CD14-positive monocyte (primary cell): ENCODE results near the gene NAT9. TPM values are rescaled to one million over a fixed set of nuclear protein-coding genes. Genes with fewer than 3 reads are reported as not detected.

Source experiments
- DNase-seq, 3 donors: peaks; one replicate each; pipeline ENCODE4 v3.0.0-alpha.2; 2011 to 2022
- H2AFZ ChIP-seq: 2 replicates; pipeline ENCODE4 v1.6.0; 2012; ENCODE audit warnings: mild to moderate bottlenecking, low read depth, low read length, inconsistent platforms; ENCODE audit not compliant: insufficient read depth, poor library complexity, severe bottlenecking
- H3K27ac ChIP-seq, 2 donors: 1 replicate in 1 of 2; 2 replicates in 1 of 2; pipeline ENCODE4 v1.5.1; 2012 to 2013; ENCODE audit warnings: low read length in 2 of 2, control low read depth in 1 of 2, inconsistent platforms in 1 of 2, low read depth in 1 of 2, mild to moderate bottlenecking in 1 of 2
- H3K27me3 ChIP-seq, 2 donors: one replicate each; pipeline versions ENCODE4 v1.6.0 to v1.6.1; 2011 to 2013; ENCODE audit warnings: low read length in 2 of 2; ENCODE audit not compliant: control insufficient read depth in 2 of 2, insufficient read depth in 2 of 2
- H3K36me3 ChIP-seq, 2 donors: replicated peaks in 1 of 2; 1 replicate in 1 of 2; 2 replicates in 1 of 2; pipeline versions ENCODE4 v1.5.1 to v1.6.1; 2012 to 2013; ENCODE audit warnings: low read length in 2 of 2, control low read depth in 1 of 2, inconsistent platforms in 1 of 2, mild to moderate bottlenecking in 1 of 2; ENCODE audit not compliant: insufficient read depth in 2 of 2, control insufficient read depth in 1 of 2
- H3K4me1 ChIP-seq, 2 donors: 1 replicate in 1 of 2; 2 replicates in 1 of 2; pipeline versions ENCODE4 v1.5.1 to v1.6.1; 2012 to 2013; ENCODE audit warnings: low read length in 2 of 2, control low read depth in 1 of 2, inconsistent platforms in 1 of 2, mild to moderate bottlenecking in 1 of 2, moderate library complexity in 1 of 2; ENCODE audit not compliant: insufficient read depth in 2 of 2, control insufficient read depth in 1 of 2
- H3K4me2 ChIP-seq: replicated peaks from 2 replicates; pipeline ENCODE3; 2012; ENCODE audit warnings: low read length, moderate library complexity, mild to moderate bottlenecking; ENCODE audit not compliant: poor library complexity, severe bottlenecking; ENCODE audit errors: extremely low read depth
- H3K4me3 ChIP-seq, 3 experiments: fragments of 200-600 bp in 1 of 3; sonication (generic) in 1 of 3; replicated peaks in 1 of 3; 1 replicate in 2 of 3; 2 replicates in 1 of 3; pipeline ENCODE4 v1.5.1; 2011 to 2013; ENCODE audit warnings: low read length in 3 of 3, mild to moderate bottlenecking in 3 of 3, control low read depth in 2 of 3, low read depth in 2 of 3, inconsistent platforms in 1 of 3, moderate library complexity in 1 of 3
- H3K79me2 ChIP-seq: 2 replicates; pipeline ENCODE4 v1.6.0; 2012; ENCODE audit warnings: mild to moderate bottlenecking, control low read depth, inconsistent platforms, low read length, moderate library complexity; ENCODE audit not compliant: insufficient read depth
- H3K9ac ChIP-seq: 2 replicates; pipeline ENCODE4 v1.6.0; 2017; ENCODE audit warnings: low read length, mild to moderate bottlenecking; ENCODE audit not compliant: insufficient read depth, poor library complexity, severe bottlenecking
- H3K9me3 ChIP-seq, 2 donors: replicated peaks in 1 of 2; 1 replicate in 1 of 2; 2 replicates in 1 of 2; pipeline versions ENCODE4 v1.5.1 to v1.6.1; 2012 to 2013; ENCODE audit warnings: low read length in 2 of 2, control low read depth in 1 of 2; ENCODE audit not compliant: control insufficient read depth in 1 of 2, insufficient read depth in 1 of 2
- H4K20me1 ChIP-seq: 2 replicates; pipeline ENCODE4 v1.6.0; 2012; ENCODE audit warnings: mild to moderate bottlenecking, low read length, control low read depth, moderate library complexity; ENCODE audit not compliant: insufficient read depth
- H3K27ac Mint-ChIP-seq, 7 donors: one replicate each; pipeline ENCODE4 v1.8.0; 2020; ENCODE audit warnings: mild to moderate bottlenecking in 7 of 7, mixed read lengths in 7 of 7, moderate library complexity in 6 of 7, inconsistent platforms in 2 of 7
- H3K27me3 Mint-ChIP-seq, 3 donors: one replicate each; pipeline ENCODE4 v1.8.0; 2021 to 2022; ENCODE audit warnings: low read depth in 3 of 3, mild to moderate bottlenecking in 3 of 3, mixed read lengths in 3 of 3, moderate library complexity in 3 of 3, inconsistent platforms in 1 of 3
- H3K36me3 Mint-ChIP-seq, 2 donors: one replicate each; pipeline ENCODE4 v1.8.0; 2020; ENCODE audit warnings: mixed read lengths in 2 of 2, inconsistent platforms in 1 of 2, mild to moderate bottlenecking in 1 of 2
- H3K4me1 Mint-ChIP-seq: one replicate; pipeline ENCODE4 v1.8.0; 2020; ENCODE audit warnings: mild to moderate bottlenecking, mixed read lengths
- H3K4me3 Mint-ChIP-seq, 2 donors: one replicate each; pipeline ENCODE4 v1.8.0; 2020; ENCODE audit warnings: mild to moderate bottlenecking in 2 of 2, mixed read lengths in 2 of 2, moderate library complexity in 1 of 2
- H3K9me3 Mint-ChIP-seq, 7 donors: one replicate each; pipeline ENCODE4 v1.8.0; 2020 to 2022; ENCODE audit warnings: mixed read lengths in 7 of 7, mild to moderate bottlenecking in 6 of 7, moderate library complexity in 6 of 7, inconsistent platforms in 2 of 7
- CTCF ChIP-seq: fragments of 200-600 bp; IDR thresholded peaks from one replicate; pipeline ENCODE4 v1.8.0; 2022; ENCODE audit warnings: antibody characterized with exemption, mild to moderate bottlenecking
- WGBS: methylation state at CpG from one replicate; pipeline ENCODE4 v1.1.5; 2013; ENCODE audit warnings: missing lambda C conversion rate; ENCODE audit not compliant: insufficient coverage; 5-methylcytosine and 5-hydroxymethylcytosine counted together
- intact Hi-C, 2 donors: fragments of 100-400 bp; cut with micrococcal nuclease; formaldehyde crosslinking; loops; one replicate each; pipeline versions ENCODE4 v1.15.0 to v1.15.1; 2023
- polyA plus RNA-seq, 3 donors: library from polyadenylated mRNA; depleted of rRNA in 1 of 3; unstranded in 2 of 3; stranded (reverse) in 1 of 3; fragments of 300-500 nt in 2 of 3; fragments of >200 nt in 1 of 3; fragmentation: Illumina TruSeq in 2 of 3; gene quantifications; 1 replicate in 2 of 3; 2 replicates in 1 of 3; pipeline ENCODE4 v1.2.3, GENCODE V29; 2012 to 2021

NAT9 gene
- polyA plus RNA-seq, 3 donors: 7.1 to 95.6 (median 7.8) TPM

GRCh38 chr17:74748529-74749278, 27.4 kb downstream of the NAT9 start, which contains the start of gene NHERF1:
NHERF1 (plus strand) TSS chr17:74748628; CDS start chr17:74748847, 219 bp downstream.
- Histone ChIP-seq H3K4me3 (peak within 1 kb of the TSS; percentile 91 to 98 (median 97)), H3K4me1 (peaks cover 70 to 86% of the 10 kb centered on the region in 2 donors), H3K79me2 (peaks cover 71% of the 10 kb centered on the region), H3K27me3 (no peaks in the 10 kb centered on the region), H2AFZ (peak within 1 kb of the TSS; percentile 62), H3K4me2 (peak within 1 kb of the TSS; percentile 82), H3K9ac (peak within 1 kb of the TSS; percentile 92), H4K20me1 (peaks cover 52% of the 10 kb centered on the region), H3K36me3 (peaks cover 0 to 10% of the 10 kb centered on the region in 2 donors), H3K9me3 (no peaks in the 10 kb centered on the region), H3K27ac (peak within 1 kb of the TSS; percentile 18 to 87)
- peaks cover 0 to 2% (median 0%) of the 10 kb centered on the region in 7 donors for H3K9me3 Mint-ChIP-seq
- H3K27ac Mint-ChIP-seq: peak within 1 kb of the TSS; percentile 80 to 94 (median 86)
- peaks cover 23 to 27% of the 10 kb centered on the region in 2 donors for H3K36me3 Mint-ChIP-seq
- intact Hi-C loops: loop anchor here (2.0 to 10.0 kb wide), 2 partner anchors 30 to 206 kb away; no protein-coding TSS in a partner anchor
- DNase-seq: peak; percentile 89 to 91 (median 90)
- H3K4me3 Mint-ChIP-seq: peak within 1 kb of the TSS; percentile 99 to 100
- WGBS: under 1% methylated on average over 90 of the region's 90 CpGs
- peaks cover 73% of the 10 kb centered on the region for H3K4me1 Mint-ChIP-seq
- H3K27me3 Mint-ChIP-seq: no peaks in the 10 kb centered on the region
- no peak for TF ChIP-seq CTCF

- Histone ChIP-seq H3K4me1 (peaks cover 75 to 88% of the 10 kb centered on the region in 2 donors), H3K27me3 (no peaks in the 10 kb centered on the region), H2AFZ (no peak overlapping the region), H3K4me2 (peak overlapping the region; percentile 82), H4K20me1 (peaks cover 47% of the 10 kb centered on the region), H3K79me2 (peaks cover 71% of the 10 kb centered on the region), H3K9ac (peak overlapping the region; percentile 92), H3K9me3 (no peaks in the 10 kb centered on the region), H3K27ac (peak overlapping the region; percentile 18 to 64), H3K4me3 (peak overlapping the region; percentile 37 to 98 (median 55)), H3K36me3 (peaks cover 0 to 9% of the 10 kb centered on the region in 2 donors)
- TF ChIP-seq CTCF: no peak
- peaks cover 24 to 27% of the 10 kb centered on the region in 2 donors for H3K36me3 Mint-ChIP-seq
- H3K27me3 Mint-ChIP-seq: no peaks in the 10 kb centered on the region
- peaks cover 74% of the 10 kb centered on the region for H3K4me1 Mint-ChIP-seq
- peaks cover 0 to 2% (median 0%) of the 10 kb centered on the region in 7 donors for H3K9me3 Mint-ChIP-seq
- 0% methylated on average over 34 of the region's 34 CpGs for WGBS
- DNase-seq: no peak
- intact Hi-C loops: loop anchor here (2.0 to 10.0 kb wide), 2 partner anchors 31 to 207 kb away; no protein-coding TSS in a partner anchor
- H3K4me3 Mint-ChIP-seq: peak overlapping the region; percentile 48 to 71
- peak overlapping the region in 6 of 7 donors; percentile 37 to 88 (median 82) for H3K27ac Mint-ChIP-seq
Measured at GRCh38 chr17:74748279-74748528, 27.9 kb downstream of the NAT9 start.
